ENCODE measurements around the gene SIRT2.
"Not testable (repeated sequence)": the region's sequence is repeated elsewhere in the genome, so short reads cannot be mapped to it uniquely, and the experiment has no call there.

SIRT2 gene

GRCh38 chr19:38892841-38893240 is 6.6 kb downstream of the SIRT2 start:
- DNase-seq, result no peak

- DNase-seq, result no peak
Measured at GRCh38 chr19:38891771-38892170, 7.6 kb downstream of the SIRT2 start.

GRCh38 chr19:38890686-38891085 is 8.7 kb downstream of the SIRT2 start:
- no peak for DNase-seq

DNA sequence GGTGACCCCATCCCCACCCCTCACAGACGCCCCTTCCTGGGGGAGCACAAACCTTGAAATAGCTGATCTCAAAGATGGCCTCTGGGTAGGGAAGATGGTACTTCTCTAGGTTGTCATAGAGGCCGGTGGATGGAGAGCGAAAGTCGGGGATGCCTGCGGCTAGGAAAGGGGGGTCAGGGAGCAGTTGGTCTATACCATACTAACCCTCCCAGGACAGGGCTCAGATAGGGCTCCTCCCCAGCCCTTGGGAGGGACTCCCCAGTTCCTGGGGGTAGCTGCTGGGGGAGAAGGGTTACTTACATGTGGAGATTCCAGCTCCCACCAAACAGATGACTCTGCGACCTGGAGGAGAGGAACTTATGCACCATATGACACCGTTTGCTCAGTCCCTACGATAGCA is 9.6 kb downstream of the SIRT2 start:
- no peak for DNase-seq

DNA sequence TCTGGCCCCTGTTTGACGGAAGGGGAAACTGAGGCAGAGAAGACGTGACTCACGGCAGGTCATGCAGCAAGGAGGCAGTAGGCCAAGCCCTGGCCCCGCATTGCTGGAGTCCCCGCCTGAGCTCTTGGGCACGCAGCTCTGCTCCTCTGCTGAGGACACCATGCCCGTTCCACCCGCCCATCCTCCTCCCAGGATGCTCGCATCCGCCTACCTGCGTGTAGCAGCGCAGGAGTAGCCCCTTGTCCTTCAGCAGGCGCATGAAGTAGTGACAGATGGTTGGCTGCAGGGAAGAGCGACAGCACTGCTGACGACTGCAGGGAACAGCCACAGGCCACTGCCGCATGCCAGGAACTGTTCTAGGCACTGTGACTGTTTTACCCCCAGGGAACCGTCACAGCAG is 10.5 kb downstream of the SIRT2 start:
- DNase-seq, result no peak

GRCh38 chr19:38884691-38885090 is 14.7 kb downstream of the SIRT2 start:
- DNase-seq, result not testable (repeated sequence)

DNA sequence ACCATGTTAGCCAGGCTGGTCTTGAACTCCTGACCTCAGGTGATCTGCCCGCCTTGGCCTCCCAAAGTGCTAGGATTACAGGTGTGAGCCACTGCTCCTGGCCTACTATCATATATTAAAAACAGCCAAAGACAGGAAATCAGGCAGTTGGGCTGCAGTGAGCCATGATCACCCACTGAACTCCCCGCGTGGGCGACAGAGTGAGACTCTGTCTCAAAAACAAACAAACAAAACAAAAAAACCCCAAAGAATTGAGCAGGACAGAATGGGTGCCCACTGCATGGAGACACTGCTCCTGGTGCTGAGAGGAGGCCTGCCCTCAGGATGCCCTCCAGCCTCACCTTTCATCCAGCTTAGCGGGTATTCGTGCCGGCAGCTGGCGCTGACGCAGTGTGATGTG is 16.1 kb downstream of the SIRT2 start:
- no peak for DNase-seq

DNA sequence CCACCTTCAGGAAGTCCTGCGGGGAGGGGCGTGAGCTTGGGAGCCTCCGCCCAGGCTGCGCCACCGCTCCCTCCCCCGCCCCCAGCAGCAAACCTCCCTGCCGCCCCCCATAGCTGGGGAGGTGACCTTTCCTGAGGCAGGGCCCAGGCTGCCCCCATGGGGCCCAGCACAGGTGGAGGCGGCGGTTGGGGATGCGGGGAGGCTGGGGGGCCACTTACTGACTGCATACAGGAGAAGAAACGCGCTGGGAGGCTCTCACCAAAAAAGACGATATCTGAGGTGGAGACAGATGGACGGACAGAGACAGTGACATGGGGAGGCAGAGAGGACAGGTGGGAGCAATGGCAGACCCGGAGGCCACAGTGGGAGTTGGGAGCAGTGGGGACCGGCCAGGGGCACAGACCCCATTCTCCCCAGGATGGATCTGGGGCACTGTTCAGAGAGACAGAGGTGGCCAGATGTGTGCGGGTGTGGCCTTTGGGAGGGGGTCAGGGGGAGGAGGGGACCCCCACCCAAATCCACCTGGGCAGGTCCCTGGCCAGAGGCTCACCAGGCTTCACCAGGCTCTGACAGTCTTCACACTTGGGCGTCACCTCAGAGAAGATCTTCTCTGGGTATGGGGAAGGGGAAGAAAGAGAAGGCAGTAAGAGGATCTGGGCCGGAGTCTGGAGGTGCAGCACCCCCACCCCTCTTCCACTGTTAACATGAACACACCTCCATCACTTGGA is 18.4 kb downstream of the SIRT2 start:
- DNase-seq, result no peak

DNA sequence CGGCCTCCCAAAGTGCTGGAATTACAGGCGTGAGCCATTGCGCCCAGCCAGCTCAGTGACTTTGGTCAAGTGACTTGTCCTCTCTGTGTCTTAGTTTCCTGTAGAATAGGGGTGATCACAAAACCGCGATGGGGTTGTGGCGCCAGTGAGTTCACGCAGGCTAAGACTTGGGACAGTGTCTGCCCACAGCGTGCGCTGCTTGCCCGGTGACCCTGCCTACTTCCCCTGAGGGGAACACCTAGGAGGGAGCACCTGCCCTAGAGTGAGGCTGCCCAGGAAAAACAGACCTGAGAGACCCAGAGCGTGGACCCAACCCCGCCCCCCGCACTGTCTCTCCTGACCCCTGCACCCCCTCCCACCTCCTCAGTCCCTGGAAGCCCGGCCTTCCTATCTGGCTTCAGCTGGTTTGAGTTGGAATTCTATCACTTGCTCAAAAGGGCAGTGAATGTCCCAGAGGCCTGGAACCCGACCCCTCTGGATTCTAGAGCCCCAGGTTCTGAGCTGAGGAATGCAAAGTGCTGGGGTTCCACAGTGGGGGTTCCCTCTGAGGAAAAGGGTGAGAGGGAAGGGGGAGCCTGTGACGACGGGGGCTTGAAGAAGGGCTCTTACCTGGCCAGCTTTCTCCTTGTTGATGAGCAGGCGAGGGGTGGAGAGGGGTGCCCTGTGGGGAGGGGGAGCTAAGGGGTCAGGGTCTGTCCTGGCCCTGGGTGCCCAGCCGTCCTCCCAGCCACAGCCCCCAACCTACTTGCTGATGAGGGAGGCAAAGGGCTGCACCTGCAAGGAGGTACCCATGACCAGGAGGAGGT is 19.1 kb downstream of the SIRT2 start:
- no peak for DNase-seq

DNA sequence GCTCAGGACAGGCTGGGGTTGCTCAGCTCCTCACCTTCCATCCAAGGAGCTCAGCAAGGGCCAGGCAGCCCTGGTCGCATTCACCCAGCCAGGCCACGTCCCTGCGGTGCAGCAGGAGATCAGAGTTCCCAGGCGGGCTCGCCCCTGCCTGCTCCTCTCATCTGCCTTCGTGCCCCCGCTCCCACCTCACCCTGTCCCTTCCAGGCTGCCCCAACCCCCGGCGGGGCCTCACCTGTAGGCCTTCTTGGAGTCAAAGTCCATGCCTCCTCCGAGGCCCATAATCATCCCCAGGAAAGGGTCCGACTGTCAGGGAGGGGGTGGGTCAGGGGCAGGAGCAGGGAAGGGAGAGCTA is 20.0 kb downstream of the SIRT2 start:
- DNase-seq, result no peak

- no peak for DNase-seq
Measured at GRCh38 chr19:38878575-38879399, 20.6 kb downstream of the SIRT2 start.

GRCh38 chr19:38877781-38878574 is 21.4 kb downstream of the SIRT2 start, which contains the start of gene RINL:
RINL (minus strand) TSS chr19:38878275; CDS start chr19:38876742, 1,533 bp downstream.
- DNase-seq, result peak; percentile 100

GRCh38 chr19:38875656-38876395 is 23.6 kb downstream of the SIRT2 start:
- peak; percentile 44 for DNase-seq

- not testable (repeated sequence) for DNase-seq
Measured at GRCh38 chr19:38873400-38873799, 26.0 kb downstream of the SIRT2 start.

DNA sequence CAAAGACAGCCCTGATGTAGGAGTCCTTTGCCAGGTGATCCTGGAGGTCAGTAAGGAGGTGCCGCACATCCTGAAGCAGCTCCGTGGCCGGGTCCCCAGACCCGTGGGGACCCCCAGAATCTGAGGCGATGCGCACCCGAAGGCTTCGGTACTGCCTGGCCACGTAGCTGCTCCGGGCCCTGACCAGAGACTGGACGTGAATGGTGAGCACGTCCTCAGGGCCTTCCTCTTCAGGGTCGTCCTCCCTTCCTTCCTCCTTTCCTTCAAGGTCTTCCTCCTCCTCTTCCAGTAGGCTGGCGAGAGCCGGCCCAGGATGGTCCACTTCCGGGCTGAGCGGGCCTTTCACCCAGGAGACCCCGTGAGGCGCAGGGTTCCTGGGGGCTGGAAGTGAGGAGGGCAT is 28.8 kb downstream of the SIRT2 start:
- DNase-seq, result no peak

DNA sequence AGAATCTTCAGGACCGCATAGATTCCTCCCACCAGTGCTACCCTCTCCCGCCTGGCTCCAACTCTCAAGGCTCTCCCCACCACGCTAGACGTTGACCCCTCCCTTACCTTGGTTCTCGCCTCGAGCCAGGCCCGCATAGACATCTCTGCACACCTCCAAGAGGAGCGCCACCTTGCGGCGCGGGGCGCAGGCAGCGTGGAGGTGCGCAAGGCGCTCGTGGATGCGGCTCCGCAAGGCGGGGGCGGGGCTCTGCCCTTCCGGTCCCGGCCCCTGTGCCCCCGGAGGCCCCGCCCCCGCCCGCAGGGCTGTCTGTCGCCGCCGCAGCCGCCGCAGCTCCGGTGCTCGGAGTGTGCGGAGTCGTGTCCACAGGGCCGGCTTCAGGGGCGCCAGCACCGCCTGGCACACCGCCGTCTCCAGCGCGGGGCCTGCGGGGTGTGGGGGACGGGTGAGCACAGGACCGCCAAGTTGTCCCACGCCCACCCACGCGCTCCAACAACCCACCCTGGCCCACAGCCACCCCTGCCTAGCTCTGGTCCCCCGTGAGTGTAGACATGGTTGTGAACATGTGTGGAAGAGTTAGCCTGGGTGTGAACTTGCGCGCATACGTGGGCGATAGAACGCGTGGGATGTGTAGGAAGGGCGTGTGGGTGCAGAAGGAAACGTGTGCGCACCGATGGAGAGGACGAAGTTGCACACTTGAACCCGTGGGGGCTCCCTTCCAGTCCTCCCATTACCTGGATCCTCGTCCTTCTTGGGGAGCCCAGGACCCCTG is 29.4 kb downstream of the SIRT2 start:
- no peak for DNase-seq

DNA sequence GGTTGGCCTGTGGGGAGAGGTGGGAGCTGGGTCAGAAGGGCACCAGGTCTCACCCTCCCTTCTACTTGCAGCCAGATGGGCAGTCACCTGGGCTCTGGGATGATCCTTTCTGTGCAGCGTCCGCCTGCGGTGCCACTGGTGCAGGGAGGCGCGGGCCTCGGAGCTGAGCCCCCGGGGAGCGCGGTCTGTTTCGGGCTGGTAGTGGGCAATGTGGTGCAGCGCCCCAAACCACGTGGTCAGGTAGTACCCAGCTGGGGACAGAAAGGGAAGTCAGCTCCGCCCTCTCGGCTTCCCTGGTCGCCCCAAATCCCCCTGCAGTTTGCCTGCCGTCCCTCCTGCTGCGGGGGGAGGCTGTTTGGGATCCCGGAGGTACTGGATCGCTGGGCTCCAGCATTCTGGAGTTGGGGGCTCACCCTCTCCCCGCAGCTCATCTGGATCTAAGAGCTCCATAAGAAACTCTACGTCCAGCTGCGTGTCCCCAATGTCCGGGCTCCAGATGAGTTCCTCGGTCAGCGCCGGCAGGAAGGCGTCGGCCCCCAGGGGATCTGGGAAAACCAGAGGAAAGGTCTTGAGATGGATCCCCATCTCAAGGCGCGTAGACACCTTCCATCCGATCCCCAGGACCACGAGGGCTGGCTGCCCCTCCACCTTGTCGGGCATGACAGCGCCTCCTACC is 30.1 kb downstream of the SIRT2 start:
- no peak for DNase-seq

- DNase-seq, result no peak
Measured at GRCh38 chr19:38868551-38868950, 30.9 kb downstream of the SIRT2 start.

GRCh38 chr19:38867171-38867780 is 32.1 kb downstream of the SIRT2 start:
- no peak for DNase-seq

Measured in NCI-H146 (cell line).